SW 1271 (cell line): ENCODE results near the gene TRIM2.
"Not testable (repeated sequence)": the region's sequence is repeated elsewhere in the genome, so short reads cannot be mapped to it uniquely, and the experiment has no call there.

Source experiments
- DNase-seq, 2 experiments: peaks; one replicate each; lab custom pipeline; 2025; lab: John Stamatoyannopoulos, UW

Gene TRIM2

DNA sequence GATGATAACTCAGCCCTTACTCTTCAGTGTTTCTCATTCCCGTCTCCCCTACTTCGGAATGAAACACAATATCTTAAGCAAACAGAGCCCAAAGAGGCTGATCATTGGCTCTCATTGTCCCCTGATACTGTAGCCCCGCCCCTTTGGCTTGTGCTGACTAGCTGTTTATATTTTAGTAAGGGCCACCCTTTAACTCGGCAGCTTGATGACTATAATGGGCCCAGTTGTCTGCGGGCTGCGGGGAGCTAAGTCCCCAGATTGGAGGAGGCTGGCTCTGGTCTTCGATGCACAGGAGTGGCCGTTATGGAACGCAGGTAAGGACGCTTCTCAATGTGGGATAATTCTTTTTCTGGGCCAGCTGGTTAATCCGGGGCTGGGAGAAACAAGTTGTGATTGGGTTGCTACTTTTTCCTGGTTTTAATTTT lies at the start of gene TRIM2:
Gene TRIM2 (plus strand): TSS at position 197 of the 425 bp plus-strand sequence. CDS start 88 bp downstream, at position 285.
- no peak for DNase-seq

- DNase-seq: no peak
Measured at GRCh38 chr4:153155686-153156085, 48.6 kb upstream of the TRIM2 start.

DNA sequence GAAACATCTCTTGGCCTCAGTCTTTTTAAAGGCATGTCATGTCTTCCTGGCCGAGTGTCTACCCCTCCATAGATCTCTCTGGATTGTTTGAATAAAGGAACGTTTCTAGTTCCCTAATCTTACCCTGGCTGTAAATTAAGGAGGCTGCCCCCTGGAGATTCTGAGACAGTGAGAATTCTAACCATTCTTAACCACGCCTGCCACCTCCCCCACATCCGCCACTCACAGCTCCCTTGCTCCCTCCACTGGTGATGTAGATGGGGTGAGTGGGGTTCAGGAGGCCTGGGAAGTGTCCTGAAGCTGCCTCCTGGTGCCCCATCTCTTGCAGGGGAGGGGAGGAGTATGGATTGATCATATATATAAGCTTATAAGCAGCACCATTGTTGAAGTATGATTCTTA lies 48.0 kb upstream of the TRIM2 start:
- no peak for DNase-seq

GRCh38 chr4:153156721-153157120 lies 47.5 kb upstream of the TRIM2 start:
- no peak for DNase-seq

- no peak for DNase-seq
Measured at GRCh38 chr4:153159016-153159415, 45.2 kb upstream of the TRIM2 start.

DNA sequence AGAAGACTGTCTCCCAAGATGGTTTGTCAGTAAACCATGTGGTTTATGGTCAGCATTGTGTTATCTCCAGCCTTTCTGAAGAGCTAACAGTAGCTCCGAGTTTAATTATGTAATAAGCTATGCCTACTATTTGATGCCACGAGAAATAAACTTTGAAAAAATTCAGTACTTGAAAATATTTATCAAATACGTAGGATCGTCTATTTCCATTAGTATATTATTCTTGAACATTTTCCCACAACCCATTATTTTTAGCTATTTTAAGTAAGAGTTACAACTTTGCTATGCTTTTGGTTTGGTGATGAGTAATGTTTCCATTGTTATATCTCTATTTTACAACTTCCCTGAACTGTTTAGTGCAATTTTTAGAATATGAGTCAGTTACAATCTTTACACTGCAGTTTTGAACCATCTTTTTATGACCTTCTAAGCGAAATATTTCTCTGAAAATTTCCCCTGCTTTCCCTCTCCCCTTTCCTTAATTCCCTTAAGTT lies 44.5 kb upstream of the TRIM2 start:
- DNase-seq: no peak

- DNase-seq: no peak
Measured at GRCh38 chr4:153160821-153161220, 43.4 kb upstream of the TRIM2 start.

DNA sequence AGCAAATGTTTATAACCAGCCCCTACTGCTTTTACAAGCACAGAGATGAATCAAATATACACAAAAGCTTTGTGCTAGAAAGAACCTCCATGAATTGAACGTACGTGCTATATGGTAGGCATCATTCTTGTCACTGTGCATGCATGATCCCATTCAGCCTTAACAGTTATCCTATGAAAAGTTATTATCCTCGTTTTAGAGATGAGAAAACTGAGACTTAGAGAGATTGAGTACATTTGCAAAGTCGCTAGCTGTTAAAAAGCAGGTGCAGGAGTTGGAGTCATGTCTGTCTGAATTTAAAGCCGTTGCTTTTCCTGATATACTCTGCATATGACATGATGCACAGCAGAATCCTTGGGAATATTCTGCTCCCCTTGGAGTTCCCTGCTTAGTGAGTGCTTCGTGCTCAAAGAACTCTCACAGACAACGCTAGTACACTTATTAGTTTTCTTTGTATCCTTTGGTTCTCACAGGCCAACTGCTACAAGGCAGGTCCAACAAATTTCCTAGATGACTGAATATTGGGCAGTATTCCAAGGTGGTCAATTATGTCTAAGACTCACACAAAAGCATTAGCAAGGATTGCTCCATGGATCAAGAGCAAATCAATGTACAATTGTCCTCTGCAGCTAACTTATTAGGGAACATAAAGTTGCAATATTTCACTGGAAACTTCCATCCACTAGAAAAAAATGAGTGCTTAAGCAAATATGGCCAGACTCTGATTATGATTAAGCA lies 42.8 kb upstream of the TRIM2 start:
- no peak for DNase-seq

GRCh38 chr4:153165236-153165635 lies 39.0 kb upstream of the TRIM2 start:
- DNase-seq: not testable (repeated sequence)

- DNase-seq: no peak
Measured at GRCh38 chr4:153166716-153167501, 37.3 kb upstream of the TRIM2 start.

DNA sequence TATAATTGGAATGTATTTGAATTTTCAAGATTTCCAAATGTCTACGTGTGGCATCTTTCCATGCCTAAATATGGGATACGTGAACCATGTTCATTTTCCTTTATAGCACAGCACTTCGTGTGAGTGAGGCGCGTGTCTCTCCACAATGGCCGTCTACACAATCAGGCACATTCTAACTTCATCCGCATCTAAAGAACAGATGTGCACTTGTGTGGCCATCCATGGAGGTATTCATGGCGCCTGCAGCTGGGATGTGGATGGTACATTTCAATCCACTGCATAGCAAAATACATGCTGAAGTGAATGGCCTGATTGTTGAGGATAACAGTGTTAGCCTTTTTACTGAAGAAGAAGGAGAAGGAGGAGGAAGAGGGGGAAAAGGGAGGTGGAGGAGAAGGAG lies 34.5 kb upstream of the TRIM2 start:
- no peak for DNase-seq

DNA sequence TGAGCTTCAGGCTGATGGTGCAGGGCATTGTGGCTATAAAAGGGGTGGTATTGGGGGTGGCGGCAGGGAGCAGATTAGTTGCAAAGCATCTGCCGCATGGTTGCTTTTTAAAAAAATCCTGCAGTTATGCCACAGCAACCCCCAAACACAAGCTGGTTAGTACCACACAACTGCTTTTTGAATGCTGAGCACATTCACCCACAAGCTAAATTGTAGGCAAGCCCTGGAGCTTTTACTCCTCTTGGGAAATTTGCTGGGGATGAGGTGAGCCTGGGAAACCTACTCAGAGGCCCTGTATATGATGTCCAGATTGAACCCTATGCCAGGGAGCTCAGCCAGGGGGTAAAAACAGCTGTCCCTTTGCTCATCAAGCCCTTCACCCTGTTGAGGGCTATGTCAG lies 33.8 kb upstream of the TRIM2 start:
- DNase-seq: no peak

GRCh38 chr4:153174821-153175567 lies 29.2 kb upstream of the TRIM2 start:
- no peak for DNase-seq

DNA sequence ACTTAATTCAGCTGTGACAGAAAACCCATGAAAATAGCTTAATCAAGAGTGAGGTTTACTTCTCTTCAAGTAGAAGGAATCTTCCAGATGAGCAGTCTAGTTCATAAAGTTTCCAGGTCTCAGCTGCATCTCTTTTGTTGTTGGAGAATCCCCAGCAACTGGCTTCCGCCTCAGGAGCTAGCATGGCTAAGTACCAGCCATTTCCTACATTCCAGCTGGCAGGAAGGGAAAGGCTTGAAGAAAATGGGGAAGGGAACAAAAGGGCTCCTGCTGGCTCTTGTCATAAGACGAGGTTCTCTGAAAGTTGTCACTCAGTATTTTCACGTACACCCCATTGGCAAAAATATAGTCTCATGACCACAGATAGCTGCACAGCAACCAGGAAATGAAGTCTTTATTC lies 27.3 kb upstream of the TRIM2 start:
- DNase-seq: no peak

DNA sequence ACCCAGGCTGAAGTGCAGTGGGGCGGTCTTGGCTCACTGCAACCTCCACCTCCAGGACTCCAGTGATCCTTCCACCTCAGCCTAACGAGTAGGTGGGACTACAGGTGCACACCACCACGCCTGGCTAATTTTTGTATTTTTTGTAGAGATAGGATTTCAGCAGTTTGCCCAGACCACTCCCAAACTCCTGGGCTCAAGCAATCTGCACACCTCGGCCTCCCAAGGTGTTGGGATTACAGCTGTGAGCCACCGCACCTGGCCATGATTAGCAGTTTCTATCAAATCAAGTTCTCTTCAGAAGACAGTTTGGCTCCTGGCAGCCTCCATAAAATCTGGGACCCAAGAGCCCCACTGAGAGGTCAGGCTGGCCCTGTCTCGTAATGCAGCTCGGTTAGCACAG lies 26.4 kb upstream of the TRIM2 start:
- DNase-seq: no peak

GRCh38 chr4:153179100-153179499 lies 25.1 kb upstream of the TRIM2 start:
- DNase-seq: no peak

DNA sequence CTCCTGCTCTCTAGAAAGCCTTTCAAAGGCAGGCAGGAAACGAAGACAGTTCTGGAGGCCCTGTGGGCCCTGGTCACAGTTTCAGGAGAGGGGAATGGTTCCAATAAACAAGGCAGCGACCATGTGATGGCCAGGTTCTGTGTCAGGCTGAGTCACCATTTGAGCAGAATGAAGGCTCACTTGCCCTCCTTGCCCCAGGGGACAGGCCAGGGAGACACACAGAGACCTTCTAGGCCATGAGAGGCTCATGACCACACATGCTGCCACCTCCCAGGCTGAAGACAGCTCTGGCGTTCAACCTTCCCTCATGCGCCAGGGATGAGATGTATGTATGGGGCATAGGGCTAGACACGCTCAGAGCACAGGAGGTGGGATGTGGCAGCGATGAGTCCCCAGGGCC lies 22.9 kb upstream of the TRIM2 start:
- DNase-seq: no peak

GRCh38 chr4:153181700-153182099 lies 22.5 kb upstream of the TRIM2 start:
- no peak for DNase-seq

GRCh38 chr4:153183146-153183545 lies 21.1 kb upstream of the TRIM2 start:
- DNase-seq: no peak

- DNase-seq: no peak
Measured at GRCh38 chr4:153185331-153185852, 18.9 kb upstream of the TRIM2 start.

DNA sequence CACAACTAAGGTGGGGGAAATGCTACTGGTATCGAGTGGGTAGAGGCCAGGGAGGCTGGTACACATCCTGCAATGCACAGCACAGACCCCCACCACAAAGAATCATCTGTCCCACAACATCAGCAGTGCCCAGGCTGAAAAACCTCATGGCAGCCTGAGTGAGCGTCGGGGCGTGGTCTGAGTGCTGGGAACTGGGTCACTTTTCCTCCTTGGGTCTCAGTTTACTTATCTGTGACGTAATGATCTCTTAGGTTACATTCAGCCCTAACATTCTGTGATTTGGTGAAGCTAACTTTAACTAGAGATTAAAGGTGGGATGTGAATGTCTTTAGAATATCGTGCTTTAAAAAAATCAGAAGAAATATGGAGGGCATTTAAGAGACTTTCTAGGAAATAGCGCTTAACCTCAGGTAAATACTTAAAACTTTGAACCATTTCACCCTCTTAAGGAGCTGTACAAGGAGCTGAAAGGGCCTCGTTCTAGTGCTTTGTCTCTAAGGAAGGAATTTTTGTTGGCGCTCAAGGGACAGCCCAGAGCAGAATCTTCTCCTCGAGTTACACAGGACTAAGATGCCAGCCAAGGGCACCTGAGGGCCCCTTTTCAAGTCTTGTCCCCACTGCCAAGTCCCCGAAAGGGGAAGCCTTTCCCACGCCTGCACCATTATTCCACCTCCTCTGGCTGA lies 18.1 kb upstream of the TRIM2 start:
- DNase-seq: no peak
